Parathyroid adenoma (tissue), 2 donors: Measurements from ENCODE around the gene BPIFB6.
A peak's percentile ranks its signal among the peaks of the same experiment; 100 is the strongest.

Experiments used
- H2AFZ ChIP-seq: fragments of 300-600 bp; sonication (generic); one replicate; pipeline ENCODE4 v1.7.0; 2017; ENCODE audit warnings: antibody characterized with exemption, mild to moderate bottlenecking
- H3K27ac ChIP-seq: fragments of 300-600 bp; sonication (generic); one replicate; pipeline ENCODE4 v1.7.0; 2017
- H3K27me3 ChIP-seq: fragments of 300-600 bp; sonication (generic); one replicate; pipeline ENCODE4 v1.7.0; 2017; ENCODE audit warnings: low read length; ENCODE audit not compliant: control insufficient read depth, insufficient read depth
- H3K36me3 ChIP-seq: fragments of 300-600 bp; sonication (generic); one replicate; pipeline ENCODE4 v1.7.0; 2017; ENCODE audit warnings: low read length; ENCODE audit not compliant: control insufficient read depth, insufficient read depth
- H3K4me1 ChIP-seq: fragments of 300-600 bp; sonication (generic); one replicate; pipeline ENCODE4 v1.7.0; 2017; ENCODE audit warnings: control low read depth
- H3K4me2 ChIP-seq: fragments of 300-600 bp; sonication (generic); one replicate; pipeline ENCODE4 v1.7.0; 2017; ENCODE audit warnings: low read length
- H3K4me3 ChIP-seq: fragments of 300-600 bp; sonication (generic); one replicate; pipeline ENCODE4 v1.7.0; 2017; ENCODE audit warnings: low read depth, low read length
- H3K79me2 ChIP-seq: fragments of 300-600 bp; sonication (generic); one replicate; pipeline ENCODE4 v1.7.0; 2017; ENCODE audit warnings: control low read depth
- H3K9ac ChIP-seq: fragments of 300-600 bp; sonication (generic); one replicate; pipeline ENCODE4 v1.7.0; 2017; ENCODE audit warnings: mild to moderate bottlenecking
- H3K9me3 ChIP-seq: fragments of 300-600 bp; sonication (generic); one replicate; pipeline ENCODE4 v1.7.0; 2017; ENCODE audit warnings: low read length; ENCODE audit not compliant: control insufficient read depth
- TF ChIP-seq, protein P1 (sequence below): fragments of 300-600 bp; sonication (generic); IDR thresholded peaks from one replicate; pipeline ENCODE4 v1.7.0; 2017; ENCODE audit warnings: antibody characterized with exemption, mild to moderate bottlenecking
- donor health status: primary hyperparathyroidism.

The BPIFB6 gene

DNA sequence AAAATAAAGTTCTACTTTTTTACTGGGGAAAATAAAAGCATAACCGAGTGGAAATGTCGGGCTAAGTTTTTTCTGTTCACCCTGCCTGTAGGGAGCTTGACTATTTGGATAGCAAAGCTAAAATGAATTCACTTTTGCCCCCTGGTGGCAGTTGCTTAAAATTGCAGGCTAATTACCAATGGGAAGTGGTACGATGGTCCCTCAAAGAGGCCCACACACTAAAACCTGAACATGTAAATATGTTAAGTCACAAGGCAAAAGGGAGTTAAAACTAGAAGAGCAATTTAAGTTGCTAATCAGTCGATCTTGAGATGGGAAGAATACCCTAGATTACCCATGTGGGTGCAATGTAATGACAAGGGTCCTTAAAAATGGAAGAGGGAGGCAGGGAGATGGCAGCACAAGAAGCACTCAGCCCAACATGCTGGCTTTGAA is 26.3 kb upstream of the BPIFB6 start:
- Histone ChIP-seq H3K9ac (no peak overlapping the region), H2AFZ (no peak overlapping the region), H3K79me2 (no peaks in the 10 kb centered on the region), H3K27ac (no peak overlapping the region), H3K9me3 (no peaks in the 10 kb centered on the region), H3K4me1 (no peaks in the 10 kb centered on the region), H3K36me3 (no peaks in the 10 kb centered on the region), H3K27me3 (no peaks in the 10 kb centered on the region), H3K4me3 (no peak overlapping the region), H3K4me2 (no peak overlapping the region)
- TF ChIP-seq, protein P1, sequence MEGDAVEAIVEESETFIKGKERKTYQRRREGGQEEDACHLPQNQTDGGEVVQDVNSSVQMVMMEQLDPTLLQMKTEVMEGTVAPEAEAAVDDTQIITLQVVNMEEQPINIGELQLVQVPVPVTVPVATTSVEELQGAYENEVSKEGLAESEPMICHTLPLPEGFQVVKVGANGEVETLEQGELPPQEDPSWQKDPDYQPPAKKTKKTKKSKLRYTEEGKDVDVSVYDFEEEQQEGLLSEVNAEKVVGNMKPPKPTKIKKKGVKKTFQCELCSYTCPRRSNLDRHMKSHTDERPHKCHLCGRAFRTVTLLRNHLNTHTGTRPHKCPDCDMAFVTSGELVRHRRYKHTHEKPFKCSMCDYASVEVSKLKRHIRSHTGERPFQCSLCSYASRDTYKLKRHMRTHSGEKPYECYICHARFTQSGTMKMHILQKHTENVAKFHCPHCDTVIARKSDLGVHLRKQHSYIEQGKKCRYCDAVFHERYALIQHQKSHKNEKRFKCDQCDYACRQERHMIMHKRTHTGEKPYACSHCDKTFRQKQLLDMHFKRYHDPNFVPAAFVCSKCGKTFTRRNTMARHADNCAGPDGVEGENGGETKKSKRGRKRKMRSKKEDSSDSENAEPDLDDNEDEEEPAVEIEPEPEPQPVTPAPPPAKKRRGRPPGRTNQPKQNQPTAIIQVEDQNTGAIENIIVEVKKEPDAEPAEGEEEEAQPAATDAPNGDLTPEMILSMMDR = peak; percentile 16

DNA sequence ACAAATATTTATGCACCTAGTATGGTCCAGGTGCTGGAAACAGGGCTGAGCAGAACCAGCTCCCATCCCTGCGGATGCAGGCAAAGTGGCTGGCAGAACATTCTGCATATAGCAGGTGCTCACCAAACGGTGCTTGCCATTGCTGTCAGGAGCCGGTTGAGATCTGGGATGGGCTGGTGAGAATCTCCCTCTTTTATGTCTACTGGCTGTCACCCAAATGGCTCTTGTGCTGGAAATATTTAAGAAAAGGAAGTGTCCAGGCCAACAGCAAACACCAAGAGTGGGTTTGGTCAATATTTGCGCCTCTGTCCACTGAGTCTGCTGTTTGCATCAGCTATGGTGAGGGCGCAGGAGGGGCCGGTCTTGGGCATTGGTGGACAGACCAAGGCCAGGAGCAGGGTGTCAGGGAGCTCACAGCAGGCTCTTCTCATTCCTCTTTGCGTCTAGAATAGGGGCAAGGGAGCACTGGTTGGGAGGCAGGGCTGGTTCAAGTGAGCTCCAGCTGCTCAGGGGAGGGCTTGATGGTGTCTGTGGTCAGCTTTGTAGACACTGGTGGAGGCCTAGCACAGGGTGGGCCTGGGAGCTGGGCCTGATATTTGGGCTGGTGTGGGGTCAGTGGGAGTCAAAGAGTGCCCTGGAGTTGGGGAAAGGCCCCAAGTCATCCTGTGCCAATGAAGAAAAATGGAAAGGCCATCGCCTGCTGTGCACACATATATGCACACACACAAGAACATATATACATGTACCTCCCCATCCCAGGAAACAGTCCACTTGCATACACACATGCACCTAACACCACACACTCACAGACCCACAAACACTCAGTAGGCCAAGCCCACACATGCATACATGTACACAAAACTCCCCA is 25.3 kb upstream of the BPIFB6 start:
- no peaks in the 10 kb centered on the region for H3K27me3 ChIP-seq
- TF ChIP-seq, protein P1 = no peak

DNA sequence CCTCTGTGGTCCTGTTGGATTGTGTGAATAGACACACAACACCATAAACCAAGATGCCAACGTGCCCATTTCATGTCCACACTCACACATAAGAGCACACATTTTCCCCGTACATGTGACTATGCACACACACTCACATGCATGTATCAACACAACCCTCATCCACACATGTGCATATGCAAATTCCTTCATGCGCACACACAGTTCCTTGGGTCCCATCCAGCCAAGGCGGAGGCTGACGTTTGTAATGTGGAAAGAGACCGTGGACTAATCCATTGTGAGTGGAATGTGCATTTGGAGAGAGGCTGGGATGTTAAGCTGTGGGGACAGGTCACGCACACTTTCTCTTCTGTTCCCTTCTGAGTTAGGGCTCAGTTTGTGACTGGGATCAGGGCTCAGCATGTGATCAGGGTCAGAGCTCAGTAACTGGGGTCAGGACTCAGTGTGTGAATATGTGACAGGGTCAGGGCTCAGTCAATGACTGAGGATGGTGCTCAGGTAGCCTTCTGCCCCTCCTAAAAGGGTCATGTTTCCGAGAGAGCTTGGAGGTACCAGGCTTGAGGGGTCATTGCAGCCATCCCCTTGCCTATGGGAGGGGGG is 24.6 kb upstream of the BPIFB6 start:
- H3K4me3 ChIP-seq = no peak overlapping the region
- no peak overlapping the region for H3K4me2 ChIP-seq
- TF ChIP-seq, protein P1 = no peak
- no peak overlapping the region for H3K27ac ChIP-seq
- no peak overlapping the region for H3K9ac ChIP-seq
- H3K79me2 ChIP-seq = no peaks in the 10 kb centered on the region
- H2AFZ ChIP-seq = no peak overlapping the region
- no peaks in the 10 kb centered on the region for H3K36me3 ChIP-seq
- no peaks in the 10 kb centered on the region for H3K4me1 ChIP-seq
- H3K9me3 ChIP-seq = no peaks in the 10 kb centered on the region
- H3K27me3 ChIP-seq = no peaks in the 10 kb centered on the region

More for the DNA sequence above, 25.3 kb upstream of the BPIFB6 start:
- Histone ChIP-seq H3K27ac (no peak overlapping the region), H3K9ac (no peak overlapping the region), H3K79me2 (no peaks in the 10 kb centered on the region), H3K36me3 (no peaks in the 10 kb centered on the region), H3K4me3 (no peak overlapping the region), H2AFZ (no peak overlapping the region), H3K9me3 (no peaks in the 10 kb centered on the region), H3K4me1 (no peaks in the 10 kb centered on the region), H3K4me2 (no peak overlapping the region)

DNA sequence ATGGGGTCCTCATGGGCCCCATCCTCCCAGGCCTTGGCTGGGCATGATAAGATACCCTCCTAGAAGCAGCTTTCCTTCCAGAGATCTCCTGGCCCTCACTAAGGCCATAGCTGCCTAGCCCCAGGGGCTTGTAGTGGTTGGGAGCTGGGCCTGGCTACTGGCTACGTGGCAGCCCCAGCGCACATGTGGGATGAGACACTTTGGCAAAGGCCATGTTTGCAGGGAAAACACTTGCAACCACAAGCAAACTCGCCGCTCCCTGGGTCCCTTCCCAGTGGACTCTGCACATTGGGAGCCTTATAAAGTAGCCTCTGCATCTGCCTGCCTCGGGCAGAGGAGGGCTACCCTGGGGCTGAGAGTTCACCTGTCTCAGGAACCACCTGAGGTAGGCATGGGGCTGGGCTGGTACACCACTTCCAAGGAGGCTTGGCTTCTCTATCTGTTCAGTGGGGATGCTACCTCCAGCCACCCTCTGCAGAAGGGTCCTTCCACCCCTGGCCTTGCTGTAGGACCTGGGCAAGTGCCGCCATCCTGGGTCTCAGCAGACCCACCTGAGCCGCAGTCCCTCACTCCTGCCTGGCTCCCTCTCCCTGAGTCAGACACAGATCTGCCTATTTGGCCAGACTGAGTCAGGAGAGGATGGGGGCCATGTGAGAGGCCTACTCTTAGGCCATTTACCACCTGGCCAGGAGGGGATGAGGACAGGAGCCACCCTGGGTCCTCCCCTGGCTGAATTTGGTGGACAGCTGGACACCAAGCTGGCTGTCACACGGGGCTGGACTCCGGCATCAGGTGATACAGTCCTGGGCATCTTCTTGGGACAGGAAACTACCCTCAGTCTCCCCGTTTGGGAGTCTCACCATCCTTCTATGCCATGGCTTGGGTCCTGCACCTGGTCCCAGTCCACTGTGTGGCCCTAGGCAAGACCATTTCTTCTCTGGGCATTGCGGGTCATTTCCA is 23.8 kb upstream of the BPIFB6 start, which contains the start of gene BPIFB2:
BPIFB2 (plus strand) TSS at position 329 of the 960 bp plus-strand sequence. CDS start 871 bp downstream, outside the sequence.
- no peaks in the 10 kb centered on the region for H3K4me1 ChIP-seq
- no peak within 1 kb of the TSS for H3K4me2 ChIP-seq
- H3K27ac ChIP-seq = no peak within 1 kb of the TSS
- no peak within 1 kb of the TSS for H3K9ac ChIP-seq
- H3K4me3 ChIP-seq = no peak within 1 kb of the TSS
- TF ChIP-seq, protein P1 = no peak
- no peaks in the 10 kb centered on the region for H3K9me3 ChIP-seq
- H2AFZ ChIP-seq = no peak within 1 kb of the TSS
- no peaks in the 10 kb centered on the region for H3K27me3 ChIP-seq
- no peaks in the 10 kb centered on the region for H3K79me2 ChIP-seq
- no peaks in the 10 kb centered on the region for H3K36me3 ChIP-seq
